ENCODE measurements around the gene CHRNB1. TPM values are rescaled to one million over a fixed set of nuclear protein-coding genes. Genes with fewer than 3 reads are reported as not detected.

CHRNB1 gene
- total RNA-seq = 5.2 and 6.7 TPM in 2 replicates

GRCh38 chr17:7444682-7445618 is at the start of gene CHRNB1:
Gene CHRNB1, plus strand, starts transcription at chr17:7445061. Its CDS starts 67 bp downstream, at chr17:7445128.

DNA sequence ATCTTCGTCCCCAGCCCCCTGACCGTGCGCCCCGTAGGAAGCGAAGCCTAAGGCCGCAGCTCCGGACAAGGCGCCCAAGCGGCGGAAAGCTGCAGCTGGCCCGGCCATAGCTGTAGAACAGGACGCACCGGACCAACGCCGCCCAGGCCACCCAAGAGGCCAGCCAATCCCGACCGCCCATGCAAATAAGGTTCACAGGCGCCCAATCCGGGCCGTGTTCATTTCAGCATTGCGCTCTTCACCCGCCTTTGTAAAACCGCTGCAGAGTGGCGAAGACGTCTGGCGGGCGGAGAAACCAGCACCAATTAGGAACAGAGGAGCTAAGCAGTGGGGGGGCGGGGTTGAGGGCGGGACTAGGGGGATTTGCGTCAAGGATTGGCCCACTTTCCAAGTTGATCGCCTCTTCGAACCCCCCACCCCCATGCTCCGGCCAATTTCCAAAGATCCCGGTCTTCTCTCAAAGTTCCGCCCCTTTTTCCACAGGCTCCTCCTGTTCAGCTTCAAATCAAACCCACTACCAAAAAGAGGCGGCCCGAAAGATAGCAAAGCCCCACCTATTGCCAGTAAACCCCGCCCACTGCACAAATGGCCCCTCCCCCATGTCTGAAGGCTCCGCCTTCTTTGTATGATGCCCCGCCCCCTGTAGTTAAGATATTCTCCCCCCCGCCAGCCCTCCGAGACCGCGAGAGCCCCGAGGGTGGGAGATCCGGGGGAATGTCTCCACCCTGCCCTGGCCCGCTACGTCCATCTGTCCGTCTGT is 40.7 kb upstream of the CHRNB1 start, which contains the start of gene TMEM256:
Gene TMEM256, minus strand, starts transcription at position 121 of the 760 bp plus-strand sequence. Its CDS starts 13 bp downstream, at position 108.

GRCh38 chr17:7407485-7408251 is 37.2 kb upstream of the CHRNB1 start, which contains the start of gene NLGN2:
Gene NLGN2, plus strand, starts transcription at chr17:7407845. Its CDS starts 411 bp downstream, at chr17:7408256.

DNA sequence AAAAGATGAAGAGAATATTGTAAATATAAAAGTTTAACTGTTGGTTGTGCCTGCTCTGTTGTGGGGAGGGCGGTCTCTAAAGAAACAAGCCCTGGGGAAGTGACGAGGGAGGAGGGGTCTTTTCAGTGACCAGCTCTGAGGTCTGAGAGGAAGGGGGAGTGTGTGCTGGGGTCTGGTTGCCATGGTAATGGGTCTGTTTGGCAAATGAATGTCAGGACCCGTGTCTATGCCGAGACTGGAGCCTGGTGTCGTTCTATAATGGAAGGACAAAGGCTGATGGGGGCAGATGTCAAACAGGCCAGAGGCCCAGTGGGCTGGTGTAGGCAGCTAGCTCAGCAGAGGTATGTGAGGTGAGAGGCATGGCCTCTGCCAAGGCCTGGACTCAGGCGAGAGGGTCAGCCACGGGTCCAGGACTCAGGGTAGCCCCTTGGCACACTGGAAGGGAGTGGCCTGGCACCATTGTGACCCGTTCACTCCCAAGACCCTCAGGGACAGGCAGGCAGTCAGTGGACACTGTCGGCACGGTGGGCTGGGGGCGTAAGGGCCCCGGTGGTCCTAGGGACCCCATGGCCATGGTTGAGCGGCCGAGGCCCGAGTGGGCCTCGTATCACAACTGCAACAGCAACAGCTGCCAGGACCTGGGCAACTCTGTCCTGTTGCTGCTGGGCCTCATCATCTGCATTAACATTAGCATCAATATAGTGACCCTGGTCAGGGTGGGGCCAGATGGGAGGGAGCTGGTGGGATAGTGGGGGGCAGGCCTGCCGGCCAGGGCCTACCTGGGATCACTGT is 24.8 kb upstream of the CHRNB1 start, which contains the start of gene SPEM1:
Gene SPEM1, plus strand, starts transcription at position 506 of the 792 bp plus-strand sequence. Its CDS starts 61 bp downstream, at position 567.

DNA sequence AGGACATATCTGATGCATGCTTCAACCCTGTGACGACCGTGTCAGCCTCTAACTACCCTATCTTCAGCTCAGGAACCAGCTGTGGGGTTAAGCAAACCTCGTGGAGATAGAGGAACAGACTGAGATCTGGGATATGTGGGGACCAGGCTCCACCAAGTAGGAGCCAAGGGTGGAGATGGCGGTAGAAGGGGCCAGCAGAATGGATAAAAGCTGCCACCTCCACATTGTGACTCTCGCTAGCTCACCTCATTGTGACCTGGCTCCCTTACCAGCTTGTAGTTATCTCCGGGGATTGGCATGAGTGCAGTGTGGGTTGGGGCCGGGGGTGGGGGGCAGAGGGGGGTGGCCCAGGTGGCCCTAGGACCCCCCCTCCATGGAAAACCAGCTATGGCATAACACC is 19.5 kb upstream of the CHRNB1 start, which contains the start of gene SPEM2:
Gene SPEM2, plus strand, starts transcription at position 301 of the 400 bp plus-strand sequence. Its CDS starts 73 bp downstream, at position 374.

GRCh38 chr17:7428557-7428956 is 16.3 kb upstream of the CHRNB1 start, which contains the start of gene SPEM3:
Gene SPEM3, plus strand, starts transcription at chr17:7428857. Its CDS starts 46 bp downstream, at chr17:7428903.

DNA sequence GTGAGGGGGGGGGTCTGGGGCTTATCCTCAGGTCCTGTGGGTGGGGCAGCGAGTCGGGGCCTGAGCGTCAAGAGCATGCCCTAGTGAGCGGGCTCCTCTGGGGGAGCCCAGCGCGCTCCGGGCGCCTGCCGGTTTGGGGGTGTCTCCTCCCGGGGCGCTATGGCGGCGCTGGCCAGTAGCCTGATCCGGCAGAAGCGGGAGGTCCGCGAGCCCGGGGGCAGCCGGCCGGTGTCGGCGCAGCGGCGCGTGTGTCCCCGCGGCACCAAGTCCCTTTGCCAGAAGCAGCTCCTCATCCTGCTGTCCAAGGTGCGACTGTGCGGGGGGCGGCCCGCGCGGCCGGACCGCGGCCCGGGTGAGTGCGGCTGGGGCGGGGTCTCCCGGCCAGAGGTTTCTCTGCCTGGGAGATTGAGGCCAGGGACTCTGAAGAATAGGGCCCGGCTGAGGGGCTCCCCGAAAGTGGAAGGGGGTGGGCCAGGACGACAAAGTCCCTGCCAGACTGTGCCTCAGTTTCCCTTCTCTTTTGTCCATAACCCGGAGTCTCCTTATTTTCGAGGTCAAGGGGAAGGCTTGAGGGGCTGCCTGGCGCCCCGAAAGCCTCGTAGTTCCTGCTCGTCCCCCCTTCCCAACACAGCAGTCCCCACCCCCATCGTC is 5.3 kb upstream of the CHRNB1 start, which contains the start of gene FGF11:
Gene FGF11, plus strand, starts transcription at position 51 of the 651 bp plus-strand sequence. Its CDS starts 109 bp downstream, at position 160.

GRCh38 chr17:7479213-7480088 is 34.6 kb downstream of the CHRNB1 start, which contains the start of gene ZBTB4:
Gene ZBTB4, minus strand, starts transcription at chr17:7479631. Its CDS starts 12,830 bp downstream, at chr17:7466801.

GRCh38 chr17:7481275-7481674 is 36.4 kb downstream of the CHRNB1 start, which contains the start of gene SLC35G6:
Gene SLC35G6, plus strand, starts transcription at chr17:7481446. Its CDS starts 71 bp downstream, at chr17:7481517.

GRCh38 chr17:7484067-7484918 is 39.4 kb downstream of the CHRNB1 start, which contains the start of gene POLR2A:
Gene POLR2A, plus strand, starts transcription at chr17:7484366.

Other genes starting within 250 kb of the CHRNB1 start
- gene DLG4, start 225.2 kb upstream of the CHRNB1 start, total RNA-seq = 38.6 and 51.8 TPM in 2 replicates
- gene ACADVL, start 225.1 kb upstream of the CHRNB1 start, total RNA-seq = 253 and 331 TPM in 2 replicates
- 57.9 and 79.4 TPM in 2 replicates for gene DVL2, start 210.5 kb upstream of the CHRNB1 start, total RNA-seq
- 36.2 and 41.9 TPM in 2 replicates for gene PHF23, start 205.6 kb upstream of the CHRNB1 start, total RNA-seq
- 152 and 153 TPM in 2 replicates for gene GABARAP, start 202.6 kb upstream of the CHRNB1 start, total RNA-seq
- 71.7 and 85.0 TPM in 2 replicates for gene CTDNEP1, start 193.3 kb upstream of the CHRNB1 start, total RNA-seq
- 23.6 and 23.8 TPM in 2 replicates for gene ELP5, start 192.8 kb upstream of the CHRNB1 start, total RNA-seq
- gene CLDN7, start 182.6 kb upstream of the CHRNB1 start, total RNA-seq = 0.33 and 0.65 TPM in 2 replicates
- gene SLC2A4, start 163.3 kb upstream of the CHRNB1 start, total RNA-seq = 0.10 and 0.13 TPM in 2 replicates
- 0.07 TPM in 1 of 2 replicates, not detected in the other for gene YBX2, start 150.4 kb upstream of the CHRNB1 start, total RNA-seq
- 351 and 391 TPM in 2 replicates for gene EIF5A, start 137.4 kb upstream of the CHRNB1 start, total RNA-seq
- gene GPS2, start 129.7 kb upstream of the CHRNB1 start, total RNA-seq = 20.3 and 20.4 TPM in 2 replicates
- 21.6 and 31.2 TPM in 2 replicates for gene NEURL4, start 115.7 kb upstream of the CHRNB1 start, total RNA-seq
- 0.33 and 0.99 TPM in 2 replicates for gene ACAP1, start 108.5 kb upstream of the CHRNB1 start, total RNA-seq
- gene KCTD11, start 92.9 kb upstream of the CHRNB1 start, total RNA-seq = 13.4 and 14.2 TPM in 2 replicates
- not detected in 2 replicates for gene TMEM95, start 89.9 kb upstream of the CHRNB1 start, total RNA-seq
- 0.20 and 0.26 TPM in 2 replicates for gene TNK1, start 64.0 kb upstream of the CHRNB1 start, total RNA-seq
- gene PLSCR3, start 50.5 kb upstream of the CHRNB1 start, total RNA-seq = 52.9 and 58.3 TPM in 2 replicates
- gene TMEM256, start 41.0 kb upstream of the CHRNB1 start, total RNA-seq = 57.9 and 74.2 TPM in 2 replicates
- gene NLGN2, start 37.2 kb upstream of the CHRNB1 start, total RNA-seq = 23.7 and 28.4 TPM in 2 replicates
- gene SPEM1, start 24.7 kb upstream of the CHRNB1 start, total RNA-seq = not detected in 2 replicates
- gene SPEM2, start 19.4 kb upstream of the CHRNB1 start, total RNA-seq = not detected in 2 replicates
- gene SPEM3, start 16.2 kb upstream of the CHRNB1 start, total RNA-seq = not detected in 2 replicates
- 2.5 and 3.2 TPM in 2 replicates for gene TMEM102, start 9.6 kb upstream of the CHRNB1 start, total RNA-seq
- gene FGF11, start 5.5 kb upstream of the CHRNB1 start, total RNA-seq = 12.9 and 16.7 TPM in 2 replicates
- gene ZBTB4, start 34.6 kb downstream of the CHRNB1 start, total RNA-seq = 39.2 and 45.6 TPM in 2 replicates
- not detected in 2 replicates for gene SLC35G6, start 36.4 kb downstream of the CHRNB1 start, total RNA-seq
- gene POLR2A, start 39.3 kb downstream of the CHRNB1 start, total RNA-seq = 117 and 118 TPM in 2 replicates
- gene TNFSF12, start 104.0 kb downstream of the CHRNB1 start, total RNA-seq = 21.6 and 23.8 TPM in 2 replicates
- 1.4 and 2.4 TPM in 2 replicates for gene TNFSF13, start 113.7 kb downstream of the CHRNB1 start, total RNA-seq
- 65.9 and 75.8 TPM in 2 replicates for gene SENP3, start 116.9 kb downstream of the CHRNB1 start, total RNA-seq
- gene CD68, start 134.6 kb downstream of the CHRNB1 start, total RNA-seq = 59.6 and 60.2 TPM in 2 replicates
- 36.2 and 54.1 TPM in 2 replicates for gene MPDU1, start 138.8 kb downstream of the CHRNB1 start, total RNA-seq
- gene SOX15, start 145.0 kb downstream of the CHRNB1 start, total RNA-seq = 0.07 and 0.26 TPM in 2 replicates
- 42.3 and 51.2 TPM in 2 replicates for gene FXR2, start 169.8 kb downstream of the CHRNB1 start, total RNA-seq
- gene SAT2, start 182.8 kb downstream of the CHRNB1 start, total RNA-seq = 34.7 and 35.4 TPM in 2 replicates
- 0.53 and 0.72 TPM in 2 replicates for gene SHBG, start 185.1 kb downstream of the CHRNB1 start, total RNA-seq
- 0.07 and 0.33 TPM in 2 replicates for gene ATP1B2, start 205.9 kb downstream of the CHRNB1 start, total RNA-seq
- 32.2 and 47.2 TPM in 2 replicates for gene TP53, start 242.4 kb downstream of the CHRNB1 start, total RNA-seq
- gene WRAP53, start 243.4 kb downstream of the CHRNB1 start, total RNA-seq = 2.7 and 3.5 TPM in 2 replicates